ENCODE data around the gene FBXL15. TPM values are rescaled to one million over a fixed set of nuclear protein-coding genes. Genes with fewer than 3 reads are reported as not detected.

Gene FBXL15
- total RNA-seq, 1 donor from 2014 or later = 15.1 TPM

Other genes starting within 250 kb of the FBXL15 start
- not detected in 2 replicates for gene ELOVL3, start 194.5 kb upstream of the FBXL15 start, total RNA-seq
- not detected in 2 replicates for gene PITX3, start 179.3 kb upstream of the FBXL15 start, total RNA-seq
- gene GBF1, start 175.3 kb upstream of the FBXL15 start, total RNA-seq = 56.4 and 57.0 TPM in 2 replicates
- 313 and 319 TPM in 2 replicates for gene NFKB2, start 25.1 kb upstream of the FBXL15 start, total RNA-seq
- 2.4 and 3.7 TPM in 2 replicates for gene PSD, start 2.1 kb upstream of the FBXL15 start, total RNA-seq
- gene CUEDC2, start 11.7 kb downstream of the FBXL15 start, total RNA-seq = 61.7 and 65.3 TPM in 2 replicates
- gene C10orf95, start 30.7 kb downstream of the FBXL15 start, total RNA-seq = 0.20 TPM in 1 of 2 replicates, not detected in the other
- 72.4 and 74.9 TPM in 2 replicates for gene ACTR1A, start 81.9 kb downstream of the FBXL15 start, total RNA-seq
- gene SUFU, start 83.1 kb downstream of the FBXL15 start, total RNA-seq = 12.9 and 13.3 TPM in 2 replicates
- 55.1 and 57.5 TPM in 2 replicates for gene TRIM8, start 223.6 kb downstream of the FBXL15 start, total RNA-seq